RWPE2 (cell line): ENCODE results near the gene ZNF491.
"Not testable (repeated sequence)": the region's sequence is repeated elsewhere in the genome, so short reads cannot be mapped to it uniquely, and the experiment has no call there.

ENCODE experiments used
- ATAC-seq: fragments of 200-7000 bp; cut with Tn5 transposase; 3 replicates; pipeline ENCODE4 v1.9.1; 2021; ENCODE audit warnings: low read depth
- DNase-seq: peaks from one replicate; pipeline ENCODE4 v3.0.0-alpha.2; 2020; ENCODE audit warnings: low spot score
- H3K27ac ChIP-seq: fragments of 450-650 bp; 2 replicates; pipeline ENCODE4 v1.5.1; 2017; ENCODE audit warnings: mild to moderate bottlenecking; ENCODE audit not compliant: poor library complexity, severe bottlenecking
- H3K27me3 ChIP-seq: fragments of 250-450 bp; sonication (Bioruptor Pico); 2 replicates; pipeline ENCODE4 v1.5.1; 2021; ENCODE audit warnings: mild to moderate bottlenecking, moderate library complexity; ENCODE audit not compliant: insufficient read depth, poor library complexity, severe bottlenecking
- H3K36me3 ChIP-seq: fragments of 250-450 bp; sonication (Bioruptor Pico); 2 replicates; pipeline ENCODE4 v1.5.1; 2020; ENCODE audit warnings: low read depth, mild to moderate bottlenecking, moderate library complexity
- H3K4me1 ChIP-seq: fragments of 250-450 bp; sonication (Bioruptor Pico); 2 replicates; pipeline ENCODE4 v1.5.1; 2021; ENCODE audit warnings: mild to moderate bottlenecking, moderate library complexity; ENCODE audit not compliant: insufficient read depth, poor library complexity, severe bottlenecking
- H3K4me3 ChIP-seq: fragments of 250-450 bp; sonication (Bioruptor Pico); 2 replicates; pipeline ENCODE4 v1.5.1; 2021; ENCODE audit warnings: mild to moderate bottlenecking, moderate library complexity; ENCODE audit not compliant: severe bottlenecking
- H3K9me3 ChIP-seq: fragments of 250-450 bp; sonication (Bioruptor Pico); 2 replicates; pipeline ENCODE4 v1.5.1; 2021; ENCODE audit warnings: mild to moderate bottlenecking, moderate library complexity; ENCODE audit not compliant: severe bottlenecking
- TF ChIP-seq, protein P1 (sequence below): fragments of 450-650 bp; IDR thresholded peaks from one replicate; pipeline ENCODE4 v1.5.1; 2017; ENCODE audit warnings: mild to moderate bottlenecking, moderate library complexity; ENCODE audit not compliant: poor library complexity, severe bottlenecking

Gene ZNF491

DNA sequence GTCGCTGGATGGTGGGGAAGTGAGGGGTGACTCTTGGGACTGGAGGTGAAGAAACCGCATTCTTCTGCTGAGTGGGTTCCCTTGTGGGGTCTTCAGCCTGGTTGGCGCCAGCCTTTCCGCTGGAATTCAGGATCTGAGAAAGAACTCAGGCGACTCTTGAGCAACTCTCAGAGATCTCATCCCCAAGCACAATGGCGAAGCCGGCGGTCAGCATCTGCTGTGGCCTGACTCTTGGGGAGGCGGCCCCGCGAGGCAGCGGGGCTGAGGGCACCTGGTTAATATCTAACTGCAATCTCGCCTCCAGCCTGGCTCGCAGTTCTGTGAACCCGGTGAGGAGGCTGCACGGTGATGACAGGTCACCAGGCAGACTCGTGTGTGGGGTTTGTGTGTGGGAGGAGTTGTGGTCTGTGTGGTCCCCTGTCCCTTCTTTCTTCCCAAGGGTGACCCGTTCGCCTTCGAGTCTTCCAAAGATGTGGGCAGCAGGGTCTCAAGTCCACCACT, 30.6 kb upstream of the ZNF491 start:
- H3K9me3 ChIP-seq: peaks cover 3% of the 10 kb centered on the region
- H3K4me3 ChIP-seq: peak overlapping the region; percentile 76
- DNase-seq (no peak), ATAC-seq (peak; percentile 6; the same call in 2 of the 3 replicates)
- TF ChIP-seq, protein P1, sequence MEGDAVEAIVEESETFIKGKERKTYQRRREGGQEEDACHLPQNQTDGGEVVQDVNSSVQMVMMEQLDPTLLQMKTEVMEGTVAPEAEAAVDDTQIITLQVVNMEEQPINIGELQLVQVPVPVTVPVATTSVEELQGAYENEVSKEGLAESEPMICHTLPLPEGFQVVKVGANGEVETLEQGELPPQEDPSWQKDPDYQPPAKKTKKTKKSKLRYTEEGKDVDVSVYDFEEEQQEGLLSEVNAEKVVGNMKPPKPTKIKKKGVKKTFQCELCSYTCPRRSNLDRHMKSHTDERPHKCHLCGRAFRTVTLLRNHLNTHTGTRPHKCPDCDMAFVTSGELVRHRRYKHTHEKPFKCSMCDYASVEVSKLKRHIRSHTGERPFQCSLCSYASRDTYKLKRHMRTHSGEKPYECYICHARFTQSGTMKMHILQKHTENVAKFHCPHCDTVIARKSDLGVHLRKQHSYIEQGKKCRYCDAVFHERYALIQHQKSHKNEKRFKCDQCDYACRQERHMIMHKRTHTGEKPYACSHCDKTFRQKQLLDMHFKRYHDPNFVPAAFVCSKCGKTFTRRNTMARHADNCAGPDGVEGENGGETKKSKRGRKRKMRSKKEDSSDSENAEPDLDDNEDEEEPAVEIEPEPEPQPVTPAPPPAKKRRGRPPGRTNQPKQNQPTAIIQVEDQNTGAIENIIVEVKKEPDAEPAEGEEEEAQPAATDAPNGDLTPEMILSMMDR: no peak
- no peaks in the 10 kb centered on the region for H3K4me1 ChIP-seq
- peaks cover 3% of the 10 kb centered on the region; the same call in 1 of the 2 replicates for H3K36me3 ChIP-seq
- no peaks in the 10 kb centered on the region for H3K27me3 ChIP-seq
- H3K27ac ChIP-seq: peak overlapping the region; percentile 47

DNA sequence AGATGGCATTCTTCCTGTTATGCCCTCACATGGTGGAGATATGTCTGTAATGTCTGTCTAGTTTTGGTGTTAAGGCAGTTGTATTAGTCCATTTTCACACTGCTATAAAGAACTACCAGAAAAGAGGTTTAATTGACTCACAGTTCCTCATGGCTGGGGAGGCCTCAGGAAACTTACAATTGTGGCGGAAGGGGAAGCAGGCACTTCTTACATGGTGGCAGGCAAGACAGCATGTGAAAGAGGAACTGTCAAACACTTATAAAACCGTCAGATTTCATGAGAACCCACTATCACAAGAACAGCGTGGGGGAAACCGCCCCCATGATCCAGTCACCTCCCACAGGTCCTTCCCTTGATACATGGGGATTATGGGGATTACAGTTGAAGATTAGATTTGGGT, 28.3 kb upstream of the ZNF491 start:
- no peaks in the 10 kb centered on the region for H3K4me1 ChIP-seq
- H3K36me3 ChIP-seq: peaks cover 3% of the 10 kb centered on the region; the same call in 1 of the 2 replicates
- TF ChIP-seq, protein P1: no peak
- no peaks in the 10 kb centered on the region for H3K27me3 ChIP-seq
- H3K4me3 ChIP-seq: no peak overlapping the region
- ATAC-seq (no peak), DNase-seq (no peak)
- no peak overlapping the region for H3K27ac ChIP-seq
- H3K9me3 ChIP-seq: peaks cover 13% of the 10 kb centered on the region

DNA sequence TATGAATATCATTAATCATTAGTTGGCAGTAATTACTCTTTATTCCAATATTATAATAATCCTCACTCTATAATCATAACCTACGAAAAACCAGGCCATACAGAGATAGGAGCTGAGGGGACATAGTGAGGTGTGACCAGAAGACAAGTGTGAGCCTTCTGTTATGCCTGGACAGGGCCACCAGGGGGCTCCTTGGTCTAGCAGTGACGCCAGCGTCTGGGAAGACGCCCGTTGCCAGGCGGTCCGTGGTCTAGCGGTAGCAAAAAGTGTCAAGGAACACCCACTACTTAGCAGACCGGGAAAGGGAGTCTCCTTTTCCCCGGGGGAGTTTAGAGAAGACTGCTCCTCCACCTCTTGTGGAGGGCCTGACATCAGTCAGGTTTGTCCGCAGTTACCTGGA, 26.8 kb upstream of the ZNF491 start:
- not testable (repeated sequence) for DNase-seq, H3K4me3 ChIP-seq, H3K36me3 ChIP-seq, H3K27me3 ChIP-seq, H3K27ac ChIP-seq, ATAC-seq, H3K4me1 ChIP-seq
- H3K9me3 ChIP-seq: peaks cover 15% of the 10 kb centered on the region

DNA sequence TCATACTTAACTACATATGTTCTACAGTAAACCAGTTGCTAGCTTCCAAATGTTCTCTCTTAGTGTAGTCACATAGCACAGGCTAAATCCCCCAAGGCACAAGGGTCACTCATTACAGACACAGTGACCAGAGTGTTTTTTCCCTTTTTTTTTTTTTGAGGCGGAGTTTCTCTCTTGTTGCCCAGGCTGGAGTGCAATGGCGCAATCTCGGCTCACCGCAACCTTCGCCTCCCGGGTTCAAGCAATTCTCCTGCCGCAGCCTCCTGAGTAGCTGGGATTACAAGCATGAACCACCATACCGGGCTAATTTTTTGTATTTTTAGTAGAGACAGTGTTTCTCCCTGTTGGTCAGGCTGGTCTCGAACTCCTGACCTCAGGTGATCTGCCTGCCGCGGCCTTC, 21.7 kb upstream of the ZNF491 start:
- H3K27ac ChIP-seq, H3K27me3 ChIP-seq, ATAC-seq, H3K4me1 ChIP-seq, H3K4me3 ChIP-seq, DNase-seq: not testable (repeated sequence)
- Histone ChIP-seq H3K36me3 (peaks cover 46% of the 10 kb centered on the region), H3K9me3 (peaks cover 30% of the 10 kb centered on the region)

DNA sequence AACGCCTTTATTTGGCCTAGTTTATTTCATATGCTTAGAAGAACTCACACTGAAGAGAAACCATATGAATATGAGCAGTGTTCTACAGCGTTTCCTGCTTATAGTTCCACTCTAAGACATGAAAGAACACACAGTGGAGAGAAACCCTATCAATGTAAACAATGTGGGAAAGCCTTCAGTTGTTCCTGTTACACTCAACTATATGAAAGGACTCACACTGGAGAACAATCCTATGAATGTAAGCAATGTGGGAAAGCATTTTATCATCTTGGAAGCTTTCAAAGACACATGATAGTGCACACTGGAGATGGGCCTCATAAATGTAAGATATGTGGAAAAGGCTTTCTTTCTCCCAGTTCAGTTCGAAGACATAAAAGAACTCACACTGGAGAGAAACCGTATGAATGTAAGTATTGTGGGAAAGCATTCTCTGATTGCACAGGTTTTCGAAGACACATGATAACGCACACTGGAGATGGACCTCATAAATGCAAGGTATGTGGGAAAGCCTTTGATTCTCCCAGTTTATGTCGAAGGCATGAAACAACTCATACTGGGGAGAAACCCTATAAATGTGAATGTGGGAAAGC, 17.8 kb upstream of the ZNF491 start:
- DNase-seq (no peak), ATAC-seq (no peak)
- Histone ChIP-seq H3K36me3 (peaks cover 51% of the 10 kb centered on the region), H3K9me3 (peaks cover 46% of the 10 kb centered on the region), H3K4me3 (no peak overlapping the region), H3K27ac (no peak overlapping the region), H3K4me1 (no peaks in the 10 kb centered on the region), H3K27me3 (no peaks in the 10 kb centered on the region)
- TF ChIP-seq, protein P1: no peak
